HFFc6 (cell line): ENCODE data around the gene LIME1. TPM values are rescaled to one million over a fixed set of nuclear protein-coding genes. Genes with fewer than 3 reads are reported as not detected.

Experiments used
- DNase-seq: peaks from one replicate; pipeline ENCODE4 v3.0.0-alpha.2; 2018
- H3K27ac Mint-ChIP-seq: 2 replicates; pipeline ENCODE4 v1.8.0; 2020; ENCODE audit warnings: mild to moderate bottlenecking, mixed read lengths
- H3K27me3 Mint-ChIP-seq: 2 replicates; pipeline ENCODE4 v1.8.0; 2021; ENCODE audit warnings: mild to moderate bottlenecking, moderate library complexity, mixed read lengths; ENCODE audit not compliant: insufficient read depth
- H3K36me3 Mint-ChIP-seq: 2 replicates; pipeline ENCODE4 v1.8.0; 2021; ENCODE audit warnings: low read depth, mixed read lengths
- H3K4me1 Mint-ChIP-seq: 2 replicates; pipeline ENCODE4 v1.8.0; 2020; ENCODE audit warnings: low read depth, mixed read lengths
- H3K4me3 Mint-ChIP-seq: 2 replicates; pipeline ENCODE4 v1.8.0; 2020; ENCODE audit warnings: mild to moderate bottlenecking, moderate library complexity, mixed read lengths
- H3K9me3 Mint-ChIP-seq: 2 replicates; pipeline ENCODE4 v1.8.0; 2020; ENCODE audit warnings: mild to moderate bottlenecking, mixed read lengths
- CTCF ChIP-seq: fragments of 200-600 bp; sonication (generic); IDR thresholded peaks from 2 replicates; pipeline ENCODE4 v1.5.0; 2021; ENCODE audit warnings: antibody characterized with exemption, mild to moderate bottlenecking
- total RNA-seq, 6 experiments: library from RNA; stranded (reverse); fragmentation: NEBNext Ultra II Directional; extraction: Animal tissue kit (Norgen Biotek cat#: 25700); gene quantifications; 2 replicates in 1 of 6; 3 replicates in 5 of 6; pipeline ENCODE4 v1.2.3, GENCODE V29; 2021

Gene LIME1
- total RNA-seq, 6 experiments from 2014 or later: 3.4 to 6.1 (median 4.6) TPM

GRCh38 chr20:63778857-63779256 is 42.4 kb downstream of the LIME1 start:
- H3K36me3 Mint-ChIP-seq: no peaks in the 10 kb centered on the region
- 0 out of 2 replicates have a peak, but pooled peaks have one; percentile 16 for TF ChIP-seq CTCF
- no peak overlapping the region for H3K27ac Mint-ChIP-seq
- no peaks in the 10 kb centered on the region for H3K9me3 Mint-ChIP-seq
- no peak for DNase-seq
- peaks cover 15% of the 10 kb centered on the region for H3K4me1 Mint-ChIP-seq
- H3K27me3 Mint-ChIP-seq: no peaks in the 10 kb centered on the region; the same call in none of the 2 replicates
- no peak overlapping the region for H3K4me3 Mint-ChIP-seq

GRCh38 chr20:63781181-63781580 is 44.7 kb downstream of the LIME1 start:
- no peak overlapping the region for H3K27ac Mint-ChIP-seq
- no peak for TF ChIP-seq CTCF
- no peak overlapping the region for H3K4me3 Mint-ChIP-seq
- DNase-seq: no peak
- no peaks in the 10 kb centered on the region for H3K36me3 Mint-ChIP-seq
- peaks cover 10% of the 10 kb centered on the region for H3K4me1 Mint-ChIP-seq
- no peaks in the 10 kb centered on the region for H3K9me3 Mint-ChIP-seq
- H3K27me3 Mint-ChIP-seq: no peaks in the 10 kb centered on the region; the same call in 1 of the 2 replicates

- H3K4me1 Mint-ChIP-seq: peaks cover 10% of the 10 kb centered on the region
- no peak overlapping the region for H3K4me3 Mint-ChIP-seq
- 0 out of 2 replicates have a peak, but pooled peaks have one; percentile 7 for TF ChIP-seq CTCF
- H3K9me3 Mint-ChIP-seq: no peaks in the 10 kb centered on the region
- DNase-seq: no peak
- H3K27ac Mint-ChIP-seq: no peak overlapping the region
- no peaks in the 10 kb centered on the region for H3K36me3 Mint-ChIP-seq
- H3K27me3 Mint-ChIP-seq: no peaks in the 10 kb centered on the region; the same call in 1 of the 2 replicates
Measured at GRCh38 chr20:63782051-63782471, 45.6 kb downstream of the LIME1 start.

- DNase-seq: no peak
- H3K27ac Mint-ChIP-seq: no peak overlapping the region
- TF ChIP-seq CTCF: no peak
- no peaks in the 10 kb centered on the region for H3K36me3 Mint-ChIP-seq
- H3K4me1 Mint-ChIP-seq: peaks cover 8% of the 10 kb centered on the region
- H3K27me3 Mint-ChIP-seq: no peaks in the 10 kb centered on the region; the same call in 1 of the 2 replicates
- no peak overlapping the region for H3K4me3 Mint-ChIP-seq
- no peaks in the 10 kb centered on the region for H3K9me3 Mint-ChIP-seq
Measured at GRCh38 chr20:63782521-63782971, 46.1 kb downstream of the LIME1 start.

- H3K4me3 Mint-ChIP-seq: no peak overlapping the region
- H3K36me3 Mint-ChIP-seq: no peaks in the 10 kb centered on the region
Measured at GRCh38 chr20:63783970-63784369, 47.5 kb downstream of the LIME1 start.

More at GRCh38 chr20:63783970-63784369, 47.5 kb downstream of the LIME1 start:
- no peak overlapping the region for H3K27ac Mint-ChIP-seq
- DNase-seq: no peak
- no peaks in the 10 kb centered on the region for H3K4me1 Mint-ChIP-seq
- TF ChIP-seq CTCF: no peak
- H3K9me3 Mint-ChIP-seq: no peaks in the 10 kb centered on the region
- no peaks in the 10 kb centered on the region; the same call in 1 of the 2 replicates for H3K27me3 Mint-ChIP-seq
